Epithelial cell of proximal tubule (primary cell): Measurements from ENCODE around the gene TAF1C. TPM values are rescaled to one million over a fixed set of nuclear protein-coding genes. Genes with fewer than 3 reads are reported as not detected.

ENCODE experiments used
- DNase-seq: peaks from one replicate; pipeline ENCODE4 v3.0.0-alpha.2; 2011; ENCODE audit warnings: low read depth
- H3K4me3 ChIP-seq: 2 replicates; pipeline ENCODE4 v1.5.1; 2011; ENCODE audit warnings: low read depth, mild to moderate bottlenecking, low read length
- total RNA-seq: library from RNA; depleted of rRNA; stranded (reverse); fragments of >200 nt; gene quantifications from 2 replicates; pipeline ENCODE4 v1.2.3, GENCODE V29; 2015
- TF ChIP-seq, protein P1 (sequence below): conservative IDR thresholded peaks from 2 replicates; pipeline ENCODE4 v1.5.1; 2012; ENCODE audit warnings: low read depth, mild to moderate bottlenecking, low read length

TAF1C gene
- total RNA-seq, 1 donor from 2014 or later, result 30.4 TPM

DNA sequence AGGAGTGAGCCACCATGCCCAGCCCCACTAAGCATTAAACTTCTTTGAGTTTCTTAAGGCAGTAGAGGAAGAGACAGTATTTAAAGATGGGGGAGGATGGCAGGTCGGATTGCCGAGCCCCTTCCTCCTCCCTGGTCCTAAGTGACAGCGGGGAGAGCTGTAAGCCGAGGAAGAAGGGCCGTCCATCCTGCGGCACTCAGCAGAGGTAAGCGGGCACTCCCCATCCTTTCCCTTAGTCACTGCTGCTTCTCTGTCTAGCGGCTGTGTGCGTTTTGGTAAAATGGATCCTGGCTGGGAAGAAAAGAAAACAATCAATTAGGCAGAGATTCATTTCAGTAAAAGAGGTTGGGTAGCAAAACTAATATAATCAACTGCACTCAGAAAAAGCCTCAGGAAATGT, 27.9 kb downstream of the TAF1C start:
- H3K4me3 ChIP-seq, result no peak overlapping the region
- no peak for DNase-seq
- TF ChIP-seq, protein P1, sequence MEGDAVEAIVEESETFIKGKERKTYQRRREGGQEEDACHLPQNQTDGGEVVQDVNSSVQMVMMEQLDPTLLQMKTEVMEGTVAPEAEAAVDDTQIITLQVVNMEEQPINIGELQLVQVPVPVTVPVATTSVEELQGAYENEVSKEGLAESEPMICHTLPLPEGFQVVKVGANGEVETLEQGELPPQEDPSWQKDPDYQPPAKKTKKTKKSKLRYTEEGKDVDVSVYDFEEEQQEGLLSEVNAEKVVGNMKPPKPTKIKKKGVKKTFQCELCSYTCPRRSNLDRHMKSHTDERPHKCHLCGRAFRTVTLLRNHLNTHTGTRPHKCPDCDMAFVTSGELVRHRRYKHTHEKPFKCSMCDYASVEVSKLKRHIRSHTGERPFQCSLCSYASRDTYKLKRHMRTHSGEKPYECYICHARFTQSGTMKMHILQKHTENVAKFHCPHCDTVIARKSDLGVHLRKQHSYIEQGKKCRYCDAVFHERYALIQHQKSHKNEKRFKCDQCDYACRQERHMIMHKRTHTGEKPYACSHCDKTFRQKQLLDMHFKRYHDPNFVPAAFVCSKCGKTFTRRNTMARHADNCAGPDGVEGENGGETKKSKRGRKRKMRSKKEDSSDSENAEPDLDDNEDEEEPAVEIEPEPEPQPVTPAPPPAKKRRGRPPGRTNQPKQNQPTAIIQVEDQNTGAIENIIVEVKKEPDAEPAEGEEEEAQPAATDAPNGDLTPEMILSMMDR, result no peak

DNA sequence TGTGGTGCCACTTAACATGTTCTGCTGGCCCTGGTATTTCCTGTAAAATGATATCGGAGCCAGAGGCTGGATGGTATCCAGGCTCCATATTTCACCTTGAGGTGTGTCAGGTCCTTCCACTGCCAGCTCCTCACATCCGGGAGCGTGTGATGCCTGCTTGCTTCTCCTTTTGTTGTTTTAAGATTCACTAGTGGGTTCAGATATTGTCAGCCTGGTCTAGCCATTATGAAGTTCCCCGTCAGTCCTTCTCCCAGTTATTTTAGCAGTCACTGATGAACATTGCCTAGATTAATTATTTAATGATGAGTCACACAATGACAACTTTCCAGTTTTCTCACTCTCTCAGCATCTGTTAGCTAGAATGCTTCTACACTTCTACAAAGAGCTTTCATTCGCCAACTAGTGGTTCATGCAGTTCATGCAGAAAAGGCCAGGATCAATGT, 30.5 kb downstream of the TAF1C start:
- peak; percentile 53 for DNase-seq
- TF ChIP-seq, protein P1, result peak; percentile 44
- H3K4me3 ChIP-seq, result no peak overlapping the region

DNA sequence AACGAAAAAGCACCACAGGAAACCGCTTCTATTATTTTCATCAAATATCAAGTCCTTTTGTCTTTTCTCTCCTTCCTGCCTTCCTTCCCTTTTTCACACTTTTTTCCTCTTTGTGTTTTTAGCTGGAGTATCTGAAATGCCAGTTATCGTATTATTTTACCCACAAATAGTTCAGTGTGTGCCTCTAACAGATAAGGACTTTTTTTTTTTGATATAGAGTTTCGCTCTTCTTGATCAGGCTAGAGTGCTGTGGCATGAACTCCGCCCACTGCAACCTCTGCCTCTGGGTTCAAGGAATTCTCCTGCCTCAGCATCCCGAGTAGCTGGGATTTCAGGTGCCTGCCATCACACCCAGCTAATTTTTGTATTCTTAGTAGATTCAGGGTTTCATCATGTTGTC, 31.1 kb downstream of the TAF1C start:
- H3K4me3 ChIP-seq, result no peak overlapping the region
- TF ChIP-seq, protein P1, result no peak
- DNase-seq, result no peak

DNA sequence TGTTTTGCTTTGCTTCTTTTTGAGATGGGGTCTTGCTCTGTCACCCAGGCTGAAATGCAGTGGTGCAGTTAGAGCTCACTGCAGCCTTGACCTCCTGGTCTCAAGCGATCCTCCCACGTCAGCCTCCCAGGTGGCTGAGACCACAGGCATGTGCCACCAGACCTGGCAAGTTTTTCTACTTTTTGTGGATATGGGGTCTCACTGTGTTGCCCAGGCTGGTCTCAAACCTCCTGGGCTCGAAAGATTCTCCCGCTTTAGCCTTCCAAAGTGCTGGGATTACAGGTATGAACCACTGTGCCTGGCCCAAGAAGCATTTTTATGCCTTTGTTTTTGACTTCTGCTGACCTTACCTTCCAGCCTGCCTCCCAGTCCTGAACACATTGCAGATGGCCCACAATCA, 31.6 kb downstream of the TAF1C start:
- no peak overlapping the region for H3K4me3 ChIP-seq
- no peak for DNase-seq
- TF ChIP-seq, protein P1, result no peak

DNA sequence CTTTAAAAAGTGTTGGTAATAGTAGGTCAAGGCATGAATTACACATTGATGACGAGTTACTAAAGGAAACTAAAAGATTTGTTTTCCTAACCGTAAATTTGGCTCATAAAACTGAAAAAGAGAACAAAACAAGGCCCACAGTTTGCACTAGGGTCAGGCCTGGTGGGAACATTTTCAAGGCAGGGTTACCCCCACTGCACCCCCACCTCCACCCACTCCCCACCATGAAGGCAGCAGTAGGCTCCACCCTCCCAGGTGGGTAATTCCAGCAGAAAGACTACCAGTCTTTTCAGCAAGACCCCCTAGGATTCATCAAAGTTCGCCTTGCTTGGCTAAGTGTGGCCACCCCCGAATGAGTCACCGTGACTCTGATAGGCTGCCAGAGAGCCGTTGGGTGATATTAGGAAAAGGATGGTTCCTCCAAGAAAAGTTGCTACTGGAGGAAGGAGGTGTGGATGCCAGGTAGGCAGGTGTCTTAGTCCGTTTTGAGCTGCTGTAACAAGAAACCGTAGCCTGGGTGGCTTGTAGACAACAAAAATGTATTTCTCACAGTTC, 33.1 kb downstream of the TAF1C start:
- no peak overlapping the region for H3K4me3 ChIP-seq
- no peak for DNase-seq
- TF ChIP-seq, protein P1, result no peak

DNA sequence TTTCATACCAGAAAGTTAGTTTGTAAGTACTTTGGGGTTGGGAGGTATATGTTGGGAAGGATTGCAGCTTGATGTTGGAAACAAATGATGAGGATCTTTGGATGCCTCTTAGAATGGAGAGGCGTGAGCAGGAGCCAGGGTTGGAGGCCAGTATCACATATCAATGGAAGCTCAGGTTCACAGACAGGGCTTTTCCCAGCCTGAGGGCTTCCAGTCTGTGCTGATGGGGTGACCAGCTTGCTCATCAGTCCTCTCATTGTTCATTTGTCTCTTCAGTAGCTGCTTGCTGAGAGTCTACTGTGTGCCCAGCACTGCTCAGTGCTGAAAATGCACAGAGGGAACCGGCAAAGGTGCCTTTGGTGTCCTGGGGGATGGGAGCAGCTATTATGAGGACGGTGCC, 35.9 kb downstream of the TAF1C start:
- no peak for DNase-seq
- TF ChIP-seq, protein P1, result no peak
- no peak overlapping the region for H3K4me3 ChIP-seq
